OCI-LY3 (cell line): Measurements from ENCODE around the gene SALL3.

ENCODE experiments used
- H2AFZ ChIP-seq: fragments of 200-600, 300-600 bp; shearing (Covaris generic); 2 replicates; pipeline ENCODE4 v1.6.0; 2014; ENCODE audit warnings: antibody characterized with exemption, low read depth, low read length
- H3K27ac ChIP-seq: fragments of 200-600, 300-600 bp; sonication (generic); 2 replicates; pipeline ENCODE4 v1.5.1; 2014; ENCODE audit warnings: mild to moderate bottlenecking, low read length, moderate library complexity, mixed read lengths
- H3K27me3 ChIP-seq: fragments of 200-600, 300-600 bp; sonication (generic); 2 replicates; pipeline ENCODE4 v1.6.1; 2014; ENCODE audit warnings: low read depth, low read length, mixed read lengths
- H3K36me3 ChIP-seq: fragments of 200-600, 300-600 bp; sonication (generic); replicated peaks from 2 replicates; pipeline ENCODE3; 2014; ENCODE audit warnings: low read depth, low read length, mixed read lengths
- H3K4me1 ChIP-seq: fragments of 300-600, 200-600 bp; sonication (generic); 2 replicates; pipeline ENCODE4 v1.6.1; 2014; ENCODE audit warnings: low read length, mixed read lengths
- H3K4me2 ChIP-seq: fragments of 200-600, 300-600 bp; sonication (generic); 2 replicates; pipeline ENCODE4 v1.6.1; 2014; ENCODE audit warnings: low read length, mixed read lengths
- H3K4me3 ChIP-seq: fragments of 300-600, 200-600 bp; sonication (generic); 2 replicates; pipeline ENCODE4 v1.5.1; 2014; ENCODE audit warnings: antibody characterized with exemption, mild to moderate bottlenecking, low read length, moderate library complexity
- H3K79me2 ChIP-seq: fragments of 300-600, 200-600 bp; shearing (Covaris generic); 2 replicates; pipeline ENCODE4 v1.6.1; 2014; ENCODE audit warnings: mild to moderate bottlenecking, low read length, mixed read lengths
- H3K9ac ChIP-seq: fragments of 300-600, 200-600 bp; shearing (Covaris generic); 2 replicates; pipeline ENCODE4 v1.6.0; 2014; ENCODE audit warnings: mild to moderate bottlenecking, low read length, moderate library complexity
- H3K9me3 ChIP-seq: fragments of 200-600, 300-600 bp; shearing (Covaris generic); 2 replicates; pipeline ENCODE4 v1.6.1; 2014; ENCODE audit warnings: low read length, mixed read lengths; ENCODE audit not compliant: insufficient read depth
- H4K20me1 ChIP-seq: fragments of 200-600, 300-600 bp; sonication (generic); 2 replicates; pipeline ENCODE4 v1.6.1; 2016; ENCODE audit warnings: low read length, mixed read lengths; ENCODE audit not compliant: insufficient read depth
- CTCF ChIP-seq: fragments of 200-600, 300-600 bp; sonication (generic); IDR thresholded peaks from 2 replicates; pipeline ENCODE4 v1.5.1; 2014; ENCODE audit warnings: antibody characterized with exemption, low read length, low read depth
- EZH2phosphoT487 ChIP-seq: fragments of 200-600 bp; shearing (Covaris generic); IDR thresholded peaks from 2 replicates; pipeline ENCODE4 v1.6.1; 2018; ENCODE audit warnings: antibody characterized with exemption, mixed run types, low read depth

The SALL3 gene

GRCh38 chr18:78980777-78981380 lies 1.3 kb downstream of the SALL3 start:
- Histone ChIP-seq H3K9ac (no peak overlapping the region), H3K27ac (no peak overlapping the region), H3K9me3 (peaks cover 5% of the 10 kb centered on the region; the same call in 1 of the 2 replicates), H3K79me2 (no peaks in the 10 kb centered on the region), H3K27me3 (peaks cover 20% of the 10 kb centered on the region), H3K36me3 (no peaks in the 10 kb centered on the region), H3K4me2 (no peak overlapping the region), H3K4me1 (no peaks in the 10 kb centered on the region), H4K20me1 (no peaks in the 10 kb centered on the region), H3K4me3 (no peak overlapping the region), H2AFZ (no peak overlapping the region)
- TF ChIP-seq CTCF (no peak), EZH2phosphoT487 (no peak)

- Histone ChIP-seq H3K4me3 (no peak overlapping the region), H3K36me3 (no peaks in the 10 kb centered on the region), H3K4me2 (no peak overlapping the region), H2AFZ (no peak overlapping the region), H3K79me2 (no peaks in the 10 kb centered on the region), H4K20me1 (no peaks in the 10 kb centered on the region), H3K27ac (no peak overlapping the region), H3K9ac (no peak overlapping the region), H3K9me3 (peaks cover 5% of the 10 kb centered on the region; the same call in 1 of the 2 replicates), H3K27me3 (peaks cover 22% of the 10 kb centered on the region), H3K4me1 (no peaks in the 10 kb centered on the region)
- TF ChIP-seq CTCF (no peak), EZH2phosphoT487 (no peak)
These were observed 1.8 kb downstream of the SALL3 start for GRCh38 chr18:78981394-78981831.

DNA sequence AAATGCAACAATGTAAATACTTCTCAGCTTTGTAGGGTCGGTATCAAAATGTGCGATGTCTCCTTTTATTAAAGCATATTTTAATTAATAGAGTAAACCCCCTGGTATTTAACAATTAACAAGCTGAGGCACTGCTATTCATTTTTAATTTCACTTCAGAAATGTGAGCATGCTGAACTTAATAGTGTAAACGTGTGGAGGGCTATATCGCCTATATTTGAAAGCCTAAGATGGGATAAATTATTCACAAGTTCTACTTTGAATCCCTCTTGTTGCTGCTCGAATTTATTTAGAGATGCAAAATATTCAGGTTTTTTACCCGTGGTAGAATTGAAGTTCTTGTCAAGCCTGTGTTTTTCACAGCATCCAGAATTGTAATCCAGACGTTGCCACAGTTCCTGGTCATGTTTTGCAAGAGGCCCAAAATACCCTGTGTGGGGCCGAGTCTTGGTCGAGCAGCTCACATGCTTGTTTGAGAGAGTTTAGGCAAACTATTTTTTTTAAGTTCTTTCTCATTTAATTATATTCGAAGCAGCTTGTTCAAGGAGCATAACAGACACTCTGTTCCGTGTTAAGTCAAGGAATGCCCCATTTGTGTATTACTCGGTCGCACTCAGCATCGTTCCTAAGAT lies 2.5 kb downstream of the SALL3 start:
- H3K9ac ChIP-seq = no peak overlapping the region
- TF ChIP-seq EZH2phosphoT487 = no peak
- TF ChIP-seq CTCF = no peak
- peaks cover 22% of the 10 kb centered on the region for H3K27me3 ChIP-seq
- no peak overlapping the region for H3K4me3 ChIP-seq
- H2AFZ ChIP-seq = no peak overlapping the region
- H3K27ac ChIP-seq = no peak overlapping the region
- no peaks in the 10 kb centered on the region for H4K20me1 ChIP-seq
- no peak overlapping the region for H3K4me2 ChIP-seq
- H3K9me3 ChIP-seq = peaks cover 5% of the 10 kb centered on the region; the same call in 1 of the 2 replicates
- H3K36me3 ChIP-seq = no peaks in the 10 kb centered on the region
- no peaks in the 10 kb centered on the region for H3K4me1 ChIP-seq
- no peaks in the 10 kb centered on the region for H3K79me2 ChIP-seq

- Histone ChIP-seq H4K20me1 (no peaks in the 10 kb centered on the region), H2AFZ (no peak overlapping the region), H3K36me3 (no peaks in the 10 kb centered on the region), H3K4me1 (no peaks in the 10 kb centered on the region), H3K27me3 (peaks cover 22% of the 10 kb centered on the region), H3K9me3 (no peaks in the 10 kb centered on the region), H3K4me3 (no peak overlapping the region), H3K4me2 (no peak overlapping the region), H3K79me2 (no peaks in the 10 kb centered on the region), H3K27ac (no peak overlapping the region), H3K9ac (no peak overlapping the region)
- no peak for TF ChIP-seq CTCF
- no peak for TF ChIP-seq EZH2phosphoT487
These were observed 3.9 kb downstream of the SALL3 start for GRCh38 chr18:78983512-78983911.
